Activated B cell treated with CpG ODN at 0.5 μM for 24 hours (primary cell): ENCODE data around the gene DKKL1. TPM values are rescaled to one million over a fixed set of nuclear protein-coding genes. Genes with fewer than 3 reads are reported as not detected.
A peak's percentile ranks its signal among the peaks of the same experiment; 100 is the strongest.

Experiments
- ATAC-seq: fragments of 200-7000 bp; cut with Tn5 transposase; one replicate; pipeline ENCODE4 v1.10.0; 2021; ENCODE audit warnings: low read depth, mild to moderate bottlenecking, moderate library complexity
- CTCF ChIA-PET: fragments of 350-600 bp; sonication (Branson Sonifier 250); formaldehyde crosslinking; loops from one replicate; lab custom pipeline; 2021; ENCODE audit warnings: antibody characterized with exemption; lab: Charles Lee
- POLR2A ChIA-PET: fragments of 350-600 bp; sonication (Branson Sonifier 250); formaldehyde crosslinking; loops from one replicate; lab custom pipeline; 2021; ENCODE audit warnings: antibody characterized with exemption; lab: Charles Lee
- DNase-seq: peaks from one replicate; pipeline ENCODE4 v3.0.0; 2022
- H3K27ac Mint-ChIP-seq: one replicate; pipeline ENCODE4 v1.8.0; 2020; ENCODE audit warnings: mixed read lengths
- H3K27me3 Mint-ChIP-seq: one replicate; pipeline ENCODE4 v1.8.0; 2021; ENCODE audit warnings: mixed read lengths
- H3K36me3 Mint-ChIP-seq: one replicate; pipeline ENCODE4 v1.8.0; 2021; ENCODE audit warnings: low read depth, mixed read lengths
- H3K4me1 Mint-ChIP-seq: one replicate; pipeline ENCODE4 v1.8.0; 2021; ENCODE audit warnings: mixed read lengths
- H3K4me3 Mint-ChIP-seq: one replicate; pipeline ENCODE4 v1.8.0; 2020; ENCODE audit warnings: mild to moderate bottlenecking, mixed read lengths
- H3K9me3 Mint-ChIP-seq: one replicate; pipeline ENCODE4 v1.8.0; 2020; ENCODE audit warnings: mixed read lengths
- intact Hi-C: fragments of 100-400 bp; cut with micrococcal nuclease; formaldehyde crosslinking; loops from one replicate; pipeline ENCODE4 v1.15.1; 2024
- total RNA-seq: library from RNA; stranded (reverse); gene quantifications from 2 replicates; pipeline ENCODE4 v1.2.3, GENCODE V29; 2022
- TF ChIP-seq, protein P1 (sequence below): fragments of 200-600 bp; IDR thresholded peaks from one replicate; pipeline ENCODE4 v1.8.0; 2022; ENCODE audit warnings: antibody characterized with exemption, mild to moderate bottlenecking

Gene DKKL1
- total RNA-seq, 1 donor from 2014 or later: 0.71 TPM

DNA sequence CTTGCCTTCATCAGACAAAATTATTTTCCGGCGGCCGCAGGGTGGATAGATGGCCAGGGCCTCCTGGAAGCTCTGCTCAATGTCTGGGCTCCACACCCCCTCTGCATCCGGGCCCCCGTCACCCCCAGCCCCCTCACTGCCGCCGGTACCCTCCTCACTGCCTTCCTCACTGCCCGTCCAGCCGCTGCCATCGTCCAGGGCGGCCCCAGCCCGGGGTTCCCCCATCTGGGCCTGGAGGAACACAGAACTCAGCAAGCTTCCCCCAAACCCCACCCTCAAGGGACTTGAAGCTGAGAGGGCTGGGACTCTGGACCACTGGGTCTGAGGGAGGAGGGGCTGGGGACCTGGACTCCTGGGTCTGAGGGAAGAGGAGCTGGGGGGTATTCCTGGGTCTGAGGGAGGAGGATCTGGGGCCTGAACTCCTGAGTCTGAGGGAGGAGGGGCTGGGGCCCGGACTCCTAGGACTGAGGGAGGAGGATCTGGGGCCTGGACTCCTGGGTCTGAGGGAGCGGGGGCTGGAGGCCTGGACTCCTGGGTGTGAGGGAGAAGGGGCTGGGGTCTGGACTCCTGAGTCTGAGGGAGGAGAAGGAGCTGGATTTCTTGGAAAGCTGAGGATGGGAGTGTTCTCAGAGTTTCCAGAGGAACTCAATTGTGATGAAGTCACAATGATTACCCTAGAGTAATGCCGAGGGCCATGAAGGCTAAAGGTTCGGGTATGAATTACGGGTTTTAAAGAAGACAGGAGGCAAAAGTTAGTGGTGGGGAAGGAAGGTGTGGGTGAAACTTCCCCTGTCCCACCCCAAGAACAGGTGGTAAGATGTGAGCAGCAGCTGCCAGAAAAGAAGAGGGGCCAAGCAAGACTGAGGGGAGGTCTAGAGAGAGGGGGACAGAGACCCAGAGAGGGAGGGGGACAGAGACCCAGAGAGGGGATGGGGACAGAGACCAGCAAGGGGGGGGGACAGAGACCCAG, 3.5 kb upstream of the DKKL1 start:
- Mint-ChIP-seq H3K36me3 (no peaks in the 10 kb centered on the region), H3K4me3 (peak overlapping the region; percentile 75), H3K9me3 (no peaks in the 10 kb centered on the region), H3K27me3 (no peaks in the 10 kb centered on the region), H3K27ac (peak overlapping the region; percentile 80), H3K4me1 (peaks cover 58% of the 10 kb centered on the region)
- intact Hi-C loops: no loop called here
- CTCF ChIA-PET: interaction anchor here (1.2 kb wide), 1 partner anchor 11 kb away, joined by 3 read pairs; no protein-coding TSS in a partner anchor
- no peak for DNase-seq
- POLR2A ChIA-PET: interaction anchor here (0.6 to 7.0 kb wide), 13 partner anchors 11 to 461 kb away, joined by 3 to 89 read pairs (median 4); partner anchors contain the start of genes ALDH16A1, CD37 and FCGRT
- TF ChIP-seq, protein P1, sequence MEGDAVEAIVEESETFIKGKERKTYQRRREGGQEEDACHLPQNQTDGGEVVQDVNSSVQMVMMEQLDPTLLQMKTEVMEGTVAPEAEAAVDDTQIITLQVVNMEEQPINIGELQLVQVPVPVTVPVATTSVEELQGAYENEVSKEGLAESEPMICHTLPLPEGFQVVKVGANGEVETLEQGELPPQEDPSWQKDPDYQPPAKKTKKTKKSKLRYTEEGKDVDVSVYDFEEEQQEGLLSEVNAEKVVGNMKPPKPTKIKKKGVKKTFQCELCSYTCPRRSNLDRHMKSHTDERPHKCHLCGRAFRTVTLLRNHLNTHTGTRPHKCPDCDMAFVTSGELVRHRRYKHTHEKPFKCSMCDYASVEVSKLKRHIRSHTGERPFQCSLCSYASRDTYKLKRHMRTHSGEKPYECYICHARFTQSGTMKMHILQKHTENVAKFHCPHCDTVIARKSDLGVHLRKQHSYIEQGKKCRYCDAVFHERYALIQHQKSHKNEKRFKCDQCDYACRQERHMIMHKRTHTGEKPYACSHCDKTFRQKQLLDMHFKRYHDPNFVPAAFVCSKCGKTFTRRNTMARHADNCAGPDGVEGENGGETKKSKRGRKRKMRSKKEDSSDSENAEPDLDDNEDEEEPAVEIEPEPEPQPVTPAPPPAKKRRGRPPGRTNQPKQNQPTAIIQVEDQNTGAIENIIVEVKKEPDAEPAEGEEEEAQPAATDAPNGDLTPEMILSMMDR: no peak
- ATAC-seq: no peak

DNA sequence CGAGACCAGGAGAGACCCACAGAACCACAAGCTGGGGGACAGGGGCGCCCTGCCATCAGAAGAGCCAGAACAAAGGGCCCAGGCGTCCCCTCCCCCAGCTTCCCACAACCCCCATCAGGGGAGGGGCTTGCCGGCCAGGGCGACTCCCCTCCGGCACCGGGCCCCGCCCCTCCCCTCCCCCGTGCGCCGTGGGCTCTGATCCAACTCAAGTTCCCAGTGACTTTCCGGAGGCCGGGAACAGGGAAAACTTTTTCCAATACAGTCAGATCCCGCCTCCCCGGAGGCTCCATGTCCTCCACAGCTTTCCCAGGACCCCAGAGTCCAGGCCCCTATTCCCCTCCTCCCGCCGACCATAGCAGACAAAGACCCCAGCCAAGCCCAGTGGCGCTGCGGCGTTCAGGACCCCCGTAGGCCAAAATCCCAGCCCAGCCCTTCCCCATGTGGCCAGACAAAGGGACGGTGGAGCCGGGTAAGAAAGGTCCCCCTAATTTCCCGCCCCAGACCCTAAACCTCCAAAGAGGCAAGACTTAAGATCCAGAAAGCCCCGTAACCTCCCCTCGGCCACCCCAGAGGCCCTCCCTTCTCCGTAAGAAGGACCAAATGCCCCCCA, 2.1 kb upstream of the DKKL1 start:
- CTCF ChIA-PET: interaction anchor here (1.2 kb wide), 1 partner anchor 13 kb away, joined by 3 read pairs; no protein-coding TSS in a partner anchor
- ATAC-seq (peak; percentile 11), DNase-seq (no peak)
- H3K9me3 Mint-ChIP-seq: no peaks in the 10 kb centered on the region
- no peak overlapping the region for H3K4me3 Mint-ChIP-seq
- TF ChIP-seq, protein P1: no peak
- POLR2A ChIA-PET: interaction anchor here (0.6 to 7.0 kb wide), 10 partner anchors 10 to 228 kb away, joined by 3 to 89 read pairs (median 4); partner anchors contain the start of gene CD37
- no peaks in the 10 kb centered on the region for H3K36me3 Mint-ChIP-seq
- intact Hi-C loops: loop anchor here (2.0 kb wide), 1 partner anchor 61 kb away; no protein-coding TSS in a partner anchor
- H3K27me3 Mint-ChIP-seq: no peaks in the 10 kb centered on the region
- H3K4me1 Mint-ChIP-seq: peaks cover 45% of the 10 kb centered on the region
- H3K27ac Mint-ChIP-seq: peak overlapping the region; percentile 87

DNA sequence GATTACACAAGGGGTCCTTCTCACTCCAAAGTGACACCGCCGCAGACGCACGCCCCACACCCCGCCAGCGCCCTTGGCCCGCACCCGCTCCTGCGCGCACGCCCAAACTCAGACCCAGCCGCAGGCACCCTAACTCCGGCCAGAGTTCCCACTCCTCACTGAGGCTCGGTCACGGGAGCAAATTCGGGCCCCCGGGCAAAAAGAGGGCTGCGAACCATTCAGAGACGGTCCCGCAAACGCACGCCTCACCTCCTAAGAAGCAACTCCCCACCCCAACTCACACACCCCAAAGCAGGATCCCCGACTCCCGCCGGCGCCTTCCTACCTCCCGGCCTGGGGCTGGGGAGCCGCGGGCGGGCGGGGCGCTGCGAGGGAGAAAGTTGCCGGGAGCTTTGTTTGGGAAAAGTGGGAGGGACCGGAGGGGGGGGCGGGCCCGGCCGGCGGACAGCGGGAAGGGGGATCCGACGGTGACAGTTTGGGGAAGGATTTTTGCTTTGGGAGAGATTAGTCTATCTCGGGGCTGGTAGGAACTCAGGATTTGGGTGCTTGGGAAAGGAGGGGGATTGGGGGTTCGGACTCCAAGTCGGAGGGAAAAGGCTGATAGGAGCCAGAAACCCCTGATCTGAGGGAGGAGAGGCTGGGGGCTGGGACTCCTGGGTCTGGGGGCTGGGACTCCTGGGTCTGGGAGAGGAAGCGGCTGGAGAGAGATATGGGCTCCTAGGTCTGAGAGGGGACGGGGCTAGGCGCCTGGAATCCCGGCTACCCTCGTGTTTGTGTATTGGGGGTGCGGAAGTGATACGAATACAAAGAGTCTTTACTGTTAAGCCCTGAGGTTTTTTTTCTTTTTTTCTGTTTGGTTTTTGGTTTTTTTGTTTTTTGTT, 1.4 kb upstream of the DKKL1 start, which contains the start of gene TEAD2:
TSS of gene TEAD2 (minus strand) at position 369 of the 881 bp plus-strand sequence. CDS start 2,341 bp downstream, outside the sequence.
- intact Hi-C loops: loop anchor here (2.0 kb wide), 1 partner anchor 61 kb away; no protein-coding TSS in a partner anchor
- ChIA-PET CTCF (no interaction called here), POLR2A (interaction anchor here (0.6 to 7.0 kb wide), 13 partner anchors 12 to 142 kb away, joined by 3 to 89 read pairs (median 4); partner anchors contain the start of genes CD37 and KASH5)
- TF ChIP-seq, protein P1: no peak
- H3K4me1 Mint-ChIP-seq: peaks cover 38% of the 10 kb centered on the region
- H3K27ac Mint-ChIP-seq: peak within 1 kb of the TSS; percentile 87
- no peaks in the 10 kb centered on the region for H3K36me3 Mint-ChIP-seq
- no peaks in the 10 kb centered on the region for H3K9me3 Mint-ChIP-seq
- ATAC-seq: no peak
- H3K27me3 Mint-ChIP-seq: no peaks in the 10 kb centered on the region
- H3K4me3 Mint-ChIP-seq: no peak within 1 kb of the TSS
- DNase-seq: peak; percentile 51

DNA sequence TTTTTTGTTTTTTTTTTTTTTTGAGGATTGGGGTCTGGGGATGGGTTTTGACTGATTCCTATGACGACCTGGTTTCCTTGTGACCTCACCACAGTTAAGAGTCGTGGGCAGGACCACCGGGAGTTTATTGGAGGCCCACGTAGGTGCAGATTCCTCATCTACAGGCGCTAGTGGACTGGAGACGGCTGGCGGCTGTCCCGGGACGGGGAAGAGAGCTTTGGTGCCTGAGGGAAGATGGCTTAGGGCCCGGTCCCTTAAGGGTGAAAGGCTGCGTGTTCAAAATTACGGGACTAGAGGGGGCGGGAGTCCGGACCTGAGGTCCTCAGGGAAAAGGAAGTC, 779 bp upstream of the DKKL1 start:
- ATAC-seq: no peak
- intact Hi-C loops: loop anchor here (1.0 to 2.0 kb wide), 5 partner anchors 23 to 62 kb away; partner anchors contain the start of gene CD37
- no peak overlapping the region for H3K4me3 Mint-ChIP-seq

More for the DNA sequence above, 779 bp upstream of the DKKL1 start:
- H3K9me3 Mint-ChIP-seq: no peaks in the 10 kb centered on the region
- H3K36me3 Mint-ChIP-seq: no peaks in the 10 kb centered on the region
- no peak for DNase-seq
- no peak overlapping the region for H3K27ac Mint-ChIP-seq
- POLR2A ChIA-PET: interaction anchor here (0.6 to 7.0 kb wide), 10 partner anchors 12 to 142 kb away, joined by 3 to 73 read pairs (median 4); partner anchors contain the start of genes CD37 and KASH5
- H3K27me3 Mint-ChIP-seq: no peaks in the 10 kb centered on the region
- TF ChIP-seq, protein P1: no peak
- H3K4me1 Mint-ChIP-seq: peaks cover 34% of the 10 kb centered on the region
- CTCF ChIA-PET: no interaction called here
